ENCODE data around the gene RELN.

Gene RELN

DNA sequence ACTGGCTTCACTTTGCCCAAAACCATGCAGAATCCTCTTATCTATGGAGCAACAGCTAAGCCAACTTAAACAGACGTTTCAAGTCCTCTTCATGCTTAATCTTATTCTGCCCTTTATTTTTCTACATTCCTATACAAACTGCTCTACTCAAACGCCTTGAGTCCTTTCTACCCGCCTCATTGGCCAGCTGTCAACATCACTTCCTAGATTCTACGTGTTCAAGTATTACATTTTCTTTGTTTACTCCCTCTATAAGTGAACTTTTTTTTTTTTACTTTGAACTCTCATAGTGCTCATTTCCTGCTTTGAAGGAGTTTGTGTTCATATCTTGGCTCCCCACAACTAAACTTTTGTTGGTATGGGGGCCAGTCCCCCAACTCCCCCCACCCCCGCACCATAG lies 514.5 kb downstream of the RELN start:
- DNase-seq (ENCODE audit: low read depth): no peak

DNA sequence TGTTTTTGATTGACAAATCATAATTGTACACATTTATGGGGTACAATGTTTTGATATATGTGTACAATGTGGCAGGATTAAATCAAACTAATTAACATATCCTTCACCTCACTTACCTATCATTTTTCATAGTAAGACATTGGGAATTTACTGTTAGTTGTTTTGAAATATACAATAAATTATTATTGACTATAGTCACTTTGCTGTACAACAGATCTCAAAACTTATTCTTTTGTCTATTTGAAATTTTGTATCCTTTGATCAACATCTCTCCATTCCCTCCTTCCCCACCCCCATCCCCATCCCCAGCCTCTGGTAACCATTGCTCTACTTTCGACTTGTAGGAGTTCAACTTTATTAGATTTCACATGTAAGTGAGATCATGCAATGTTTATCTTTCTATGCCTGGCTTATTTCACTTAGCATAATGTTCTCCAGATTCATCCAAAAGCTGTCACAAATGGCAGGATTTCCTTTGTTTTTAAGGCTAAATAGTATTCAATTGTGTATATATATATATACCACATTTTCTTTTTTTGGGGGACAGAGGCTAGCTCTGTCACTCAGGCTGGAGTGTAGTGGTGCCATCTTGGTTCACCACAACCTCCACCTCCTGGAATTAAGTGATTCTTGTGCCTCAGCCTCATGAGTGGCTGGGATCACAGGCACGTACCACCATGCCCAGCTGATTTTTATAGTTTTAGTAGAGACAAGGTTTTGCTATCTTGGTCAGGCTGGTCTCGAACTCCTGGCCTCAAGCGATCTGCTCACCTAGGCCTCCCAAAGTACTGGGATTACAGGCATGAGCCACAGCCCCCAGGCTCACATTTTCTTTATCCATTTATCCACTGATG lies 520.1 kb downstream of the RELN start:
- DNase-seq (ENCODE audit: low read depth): no peak

GRCh38 chr7:103466814-103467213 lies 522.6 kb downstream of the RELN start:
- DNase-seq (ENCODE audit: low read depth): no peak

DNA sequence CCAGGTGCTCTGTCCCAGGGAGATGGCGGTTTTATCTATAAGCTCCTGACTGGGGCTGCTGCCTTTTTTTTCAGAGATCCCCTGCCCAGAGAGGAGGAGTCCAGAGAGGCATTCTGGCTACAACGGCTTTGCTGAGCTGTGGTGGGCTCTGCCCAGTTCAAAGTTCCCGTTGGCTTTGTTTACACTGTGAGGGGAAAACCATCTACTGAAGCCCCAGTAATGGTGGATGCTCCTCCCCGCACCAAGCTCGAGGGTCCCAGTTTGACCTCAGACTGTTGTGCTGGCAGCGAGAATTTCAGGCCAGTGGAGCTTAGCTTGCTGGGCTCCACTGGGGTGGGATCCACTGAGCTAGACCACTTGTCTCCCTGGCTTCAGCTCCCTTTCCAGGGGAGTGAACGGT lies 527.1 kb downstream of the RELN start:
- DNase-seq (ENCODE audit: low read depth): no peak

DNA sequence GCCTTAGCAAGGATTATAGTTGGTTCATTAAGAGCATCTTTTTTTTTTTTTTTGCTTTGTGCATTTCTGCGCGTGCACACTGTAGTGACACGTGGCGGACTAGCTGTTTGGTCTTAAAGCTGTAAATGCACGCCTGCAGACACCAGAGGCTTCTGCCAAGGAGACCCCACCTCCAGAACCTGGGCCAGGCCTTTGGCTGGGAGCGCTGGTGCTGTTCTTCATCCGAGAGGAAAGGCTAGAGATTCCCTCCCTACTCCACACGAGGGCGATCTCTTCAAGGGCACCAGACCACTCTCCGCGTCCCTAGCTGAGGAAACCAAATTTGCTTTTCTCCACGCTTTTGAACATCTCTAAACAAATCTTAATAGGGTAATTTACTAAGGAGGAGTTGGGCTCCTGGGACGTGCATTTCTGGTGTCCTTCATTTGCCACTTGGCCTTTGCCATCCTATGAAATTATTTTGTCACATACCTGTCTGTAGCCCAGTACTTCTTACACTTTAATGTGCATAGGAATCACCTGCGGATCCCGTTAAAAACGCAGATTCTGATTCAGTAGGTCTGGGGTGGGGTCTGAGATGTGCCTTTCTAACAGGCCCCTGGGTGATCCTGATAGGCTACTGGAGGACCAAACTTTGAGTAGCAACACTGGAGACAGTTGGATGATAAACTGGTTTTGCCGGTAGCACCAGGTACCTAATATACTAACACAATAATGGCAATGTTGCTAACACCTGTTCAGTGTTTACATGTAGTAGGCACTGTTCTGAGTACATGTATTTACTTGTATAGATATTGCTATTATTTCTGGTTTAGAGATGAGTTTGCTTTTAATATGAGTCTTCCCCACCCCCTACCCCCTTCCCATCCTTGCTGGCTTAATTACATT lies 542.1 kb downstream of the RELN start:
- DNase-seq (ENCODE audit: low read depth): no peak

- DNase-seq (ENCODE audit: low read depth): no peak
Observed at GRCh38 chr7:103446049-103446520, 543.4 kb downstream of the RELN start, which contains the start of gene SLC26A5. TSS of gene SLC26A5 (minus strand) at chr7:103446207. CDS start at chr7:103421514, 24,693 bp downstream.

- DNase-seq (ENCODE audit: low read depth): no peak
Observed at GRCh38 chr7:103445228-103446048, 544.0 kb downstream of the RELN start.

GRCh38 chr7:103439661-103440060 lies 549.8 kb downstream of the RELN start:
- no peak for DNase-seq (ENCODE audit: low read depth)

DNA sequence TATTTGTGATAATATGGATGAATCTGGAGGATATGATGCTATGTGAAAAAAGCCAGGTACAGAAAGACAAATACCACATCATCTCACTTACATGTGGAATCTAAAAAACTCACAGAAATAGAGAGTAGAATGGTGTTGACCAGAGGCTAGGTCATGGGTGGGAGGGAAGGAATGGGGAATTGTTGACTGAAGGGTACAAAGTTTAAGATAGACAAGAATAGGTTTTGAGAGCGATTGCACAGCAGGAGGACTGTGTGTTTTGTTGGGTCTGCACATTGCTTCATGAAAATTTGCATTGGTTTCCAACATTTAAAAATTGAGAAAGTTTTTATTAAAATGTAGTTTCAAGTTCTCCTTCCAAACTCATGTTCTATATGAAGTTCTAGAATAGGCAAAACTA lies 551.8 kb downstream of the RELN start:
- no peak for DNase-seq (ENCODE audit: low read depth)

- DNase-seq (ENCODE audit: low read depth): no peak
Observed at GRCh38 chr7:103432712-103433111, 556.7 kb downstream of the RELN start.

DNA sequence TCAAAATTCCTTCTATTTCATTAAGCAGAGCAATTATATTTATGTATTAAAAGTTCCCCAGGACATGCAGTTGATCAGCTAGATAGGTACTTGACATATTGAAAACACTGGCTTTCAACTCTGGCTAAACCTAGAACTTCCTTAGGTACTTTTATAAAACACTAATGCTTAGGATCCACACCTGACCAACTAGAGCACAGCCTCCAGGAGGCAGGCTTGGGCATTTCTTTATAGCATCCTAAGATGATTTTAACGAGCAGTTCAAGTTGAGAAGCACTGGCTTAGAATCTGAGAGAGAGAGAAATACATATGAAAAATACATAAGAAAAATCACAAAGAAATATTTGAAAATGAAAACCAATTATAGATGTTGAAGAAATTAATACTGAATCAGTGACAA lies 564.3 kb downstream of the RELN start:
- no peak for DNase-seq (ENCODE audit: low read depth)

DNA sequence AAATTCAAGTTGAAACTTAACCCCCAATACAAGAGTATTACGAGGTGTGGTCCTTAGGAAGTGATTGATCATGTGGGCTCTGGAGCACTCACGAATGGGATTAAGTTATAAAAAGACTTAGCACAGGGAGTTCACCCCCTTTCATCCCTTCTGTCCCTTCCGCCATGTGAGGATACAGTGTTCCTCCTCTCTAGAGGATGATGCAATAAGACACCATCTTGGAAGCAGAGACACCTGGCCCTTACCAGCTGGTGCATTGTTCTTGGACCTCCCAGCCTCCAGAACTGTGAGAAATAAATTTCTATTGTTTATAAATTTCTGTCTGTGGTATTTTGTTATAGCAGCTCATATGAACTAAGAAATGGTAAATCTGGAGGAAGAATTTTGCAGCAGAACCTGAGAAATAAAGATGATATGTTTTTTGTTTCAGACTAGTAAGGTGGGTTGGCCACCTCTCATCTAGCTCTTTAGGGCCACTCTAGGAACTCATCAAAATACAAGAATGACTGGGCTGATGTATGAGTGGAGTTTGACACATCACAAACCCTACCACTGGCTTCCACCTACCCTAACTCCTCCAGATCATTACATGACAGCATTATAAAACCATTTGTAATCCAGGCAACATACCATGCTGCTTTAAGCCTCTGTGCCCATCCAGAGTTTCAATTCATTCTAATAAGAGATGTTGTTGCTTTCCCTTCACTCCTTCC lies 565.8 kb downstream of the RELN start:
- DNase-seq (ENCODE audit: low read depth): no peak
